GM19193 (cell line): ENCODE data around the gene ZMYND19.

Source experiments
- POLR2A ChIP-seq: IDR thresholded peaks from 4 replicates; pipeline ENCODE4 v1.6.1; 2011; ENCODE audit not compliant: insufficient read depth, insufficient read length; ENCODE audit errors: extremely low read depth

Gene ZMYND19

GRCh38 chr9:137590469-137591383 is at the start of gene ZMYND19:
Gene ZMYND19, minus strand, starts transcription at chr9:137590512. Its CDS starts 249 bp downstream, at chr9:137590263.
- TF ChIP-seq POLR2A = peak; percentile 40

GRCh38 chr9:137639303-137640051 is 49.2 kb upstream of the ZMYND19 start:
- no peak for TF ChIP-seq POLR2A

GRCh38 chr9:137638680-137639079 is 48.4 kb upstream of the ZMYND19 start:
- TF ChIP-seq POLR2A = no peak

GRCh38 chr9:137634016-137634415 is 43.7 kb upstream of the ZMYND19 start:
- no peak for TF ChIP-seq POLR2A

- TF ChIP-seq POLR2A = no peak
Measured at GRCh38 chr9:137632230-137633161, 42.2 kb upstream of the ZMYND19 start.

- no peak for TF ChIP-seq POLR2A
Measured at GRCh38 chr9:137631345-137632229, 41.3 kb upstream of the ZMYND19 start.

- TF ChIP-seq POLR2A = no peak
Measured at GRCh38 chr9:137630679-137631078, 40.4 kb upstream of the ZMYND19 start.

- TF ChIP-seq POLR2A = no peak
Measured at GRCh38 chr9:137630126-137630525, 39.8 kb upstream of the ZMYND19 start.

- TF ChIP-seq POLR2A = no peak
Measured at GRCh38 chr9:137626464-137626863, 36.2 kb upstream of the ZMYND19 start.

- TF ChIP-seq POLR2A = no peak
Measured at GRCh38 chr9:137621131-137621757, 30.9 kb upstream of the ZMYND19 start.

- no peak for TF ChIP-seq POLR2A
Measured at GRCh38 chr9:137620581-137620980, 30.3 kb upstream of the ZMYND19 start.

GRCh38 chr9:137620048-137620405 is 29.7 kb upstream of the ZMYND19 start:
- no peak for TF ChIP-seq POLR2A
